ENCODE measurements around the gene MAPT.
"Not testable (repeated sequence)": the region's sequence is repeated elsewhere in the genome, so short reads cannot be mapped to it uniquely, and the experiment has no call there.

MAPT gene

GRCh38 chr17:45895969-45896785 is 1.8 kb downstream of the MAPT start:
- in situ Hi-C loops (cut with HindIII; ENCODE audit: low sequenced_read_pairs), result no loop called here

GRCh38 chr17:45896803-45897693 is 2.7 kb downstream of the MAPT start:
- in situ Hi-C loops (cut with HindIII; ENCODE audit: low sequenced_read_pairs), result no loop called here

GRCh38 chr17:45900136-45900535 is 5.8 kb downstream of the MAPT start:
- in situ Hi-C loops (cut with HindIII; ENCODE audit: low sequenced_read_pairs), result no loop called here

- in situ Hi-C loops (cut with HindIII; ENCODE audit: low sequenced_read_pairs), result no loop called here
These were observed 6.5 kb downstream of the MAPT start for GRCh38 chr17:45900723-45901415.

- in situ Hi-C loops (cut with HindIII; ENCODE audit: low sequenced_read_pairs), result no loop called here
These were observed 8.6 kb downstream of the MAPT start for GRCh38 chr17:45902892-45903346.

- in situ Hi-C loops (cut with HindIII; ENCODE audit: low sequenced_read_pairs), result no loop called here
These were observed 10.5 kb downstream of the MAPT start for GRCh38 chr17:45904866-45905265.

- in situ Hi-C loops (cut with HindIII; ENCODE audit: low sequenced_read_pairs), result no loop called here
These were observed 11.5 kb downstream of the MAPT start for GRCh38 chr17:45905814-45906213.

GRCh38 chr17:45906237-45906636 is 11.9 kb downstream of the MAPT start:
- in situ Hi-C loops (cut with HindIII; ENCODE audit: low sequenced_read_pairs), result no loop called here

- in situ Hi-C loops (cut with HindIII; ENCODE audit: low sequenced_read_pairs), result no loop called here
These were observed 12.7 kb downstream of the MAPT start for GRCh38 chr17:45906927-45907622.

GRCh38 chr17:45907750-45908395 is 13.5 kb downstream of the MAPT start:
- in situ Hi-C loops (cut with HindIII; ENCODE audit: low sequenced_read_pairs), result no loop called here

- in situ Hi-C loops (cut with HindIII; ENCODE audit: low sequenced_read_pairs), result no loop called here
These were observed 14.1 kb downstream of the MAPT start for GRCh38 chr17:45908460-45908859.

- in situ Hi-C loops (cut with HindIII; ENCODE audit: low sequenced_read_pairs), result no loop called here
These were observed 14.6 kb downstream of the MAPT start for GRCh38 chr17:45908935-45909334.

GRCh38 chr17:45910667-45911066 is 16.3 kb downstream of the MAPT start:
- in situ Hi-C loops (cut with HindIII; ENCODE audit: low sequenced_read_pairs), result no loop called here

GRCh38 chr17:45912319-45912718 is 18.0 kb downstream of the MAPT start:
- in situ Hi-C loops (cut with HindIII; ENCODE audit: low sequenced_read_pairs), result no loop called here

GRCh38 chr17:45913030-45913429 is 18.7 kb downstream of the MAPT start:
- in situ Hi-C loops (cut with HindIII; ENCODE audit: low sequenced_read_pairs), result not testable (repeated sequence)

- in situ Hi-C loops (cut with HindIII; ENCODE audit: low sequenced_read_pairs), result no loop called here
These were observed 19.8 kb downstream of the MAPT start for GRCh38 chr17:45914047-45914717.

GRCh38 chr17:45915263-45915662 is 20.9 kb downstream of the MAPT start:
- in situ Hi-C loops (cut with HindIII; ENCODE audit: low sequenced_read_pairs), result no loop called here

- in situ Hi-C loops (cut with HindIII; ENCODE audit: low sequenced_read_pairs), result no loop called here
These were observed 22.7 kb downstream of the MAPT start for GRCh38 chr17:45917081-45917480.

GRCh38 chr17:45918241-45918745 is 23.9 kb downstream of the MAPT start:
- in situ Hi-C loops (cut with HindIII; ENCODE audit: low sequenced_read_pairs), result no loop called here
